H9 (cell line): ENCODE results near the gene KDM5B. TPM values are rescaled to one million over a fixed set of nuclear protein-coding genes. Genes with fewer than 3 reads are reported as not detected.

ENCODE experiments used
- DNase-seq: peaks from one replicate; pipeline ENCODE4 v3.0.0-alpha.2; 2017
- H2AFZ ChIP-seq: one replicate; pipeline ENCODE4 v1.6.1; 2013; ENCODE audit warnings: mild to moderate bottlenecking, low read length, control low read depth, moderate library complexity
- H2AK5ac ChIP-seq: 2 replicates; pipeline ENCODE4 v1.6.1; 2013; ENCODE audit warnings: low read length, control low read depth, mixed read lengths; ENCODE audit not compliant: insufficient read length
- H2BK120ac ChIP-seq: one replicate; pipeline ENCODE4 v1.6.1; 2013; ENCODE audit warnings: low read depth, mild to moderate bottlenecking, low read length, control low read depth, inconsistent platforms; ENCODE audit not compliant: poor library complexity, severe bottlenecking
- H2BK12ac ChIP-seq: 2 replicates; pipeline ENCODE4 v1.6.1; 2013; ENCODE audit warnings: low read length, control low read depth, mixed read lengths, low read depth; ENCODE audit not compliant: insufficient read length
- H2BK15ac ChIP-seq: 2 replicates; pipeline ENCODE4 v1.6.1; 2013; ENCODE audit warnings: low read depth, low read length, control low read depth
- H2BK20ac ChIP-seq: one replicate; pipeline ENCODE4 v1.6.1; 2013; ENCODE audit warnings: low read depth, mild to moderate bottlenecking, low read length, control low read depth, inconsistent platforms; ENCODE audit not compliant: poor library complexity, severe bottlenecking
- H2BK5ac ChIP-seq: 2 replicates; pipeline ENCODE4 v1.6.1; 2013; ENCODE audit warnings: low read length, control low read depth, mixed read lengths; ENCODE audit not compliant: insufficient read length
- H3K14ac ChIP-seq: 2 replicates; pipeline ENCODE4 v1.6.1; 2013; ENCODE audit warnings: low read length, control low read depth; ENCODE audit not compliant: insufficient read depth
- H3K18ac ChIP-seq: 2 replicates; pipeline ENCODE4 v1.6.1; 2013; ENCODE audit warnings: low read depth, mild to moderate bottlenecking, mixed read lengths, low read length, control low read depth; ENCODE audit not compliant: insufficient read length
- H3K23ac ChIP-seq: 2 replicates; pipeline ENCODE4 v1.6.1; 2013; ENCODE audit warnings: low read length, control low read depth, mixed read lengths, low read depth; ENCODE audit not compliant: insufficient read length
- H3K23me2 ChIP-seq: 2 replicates; pipeline ENCODE4 v1.6.1; 2013; ENCODE audit warnings: low read depth, mild to moderate bottlenecking, mixed read lengths, low read length, control low read depth; ENCODE audit not compliant: insufficient read length, poor library complexity, severe bottlenecking
- H3K27ac ChIP-seq: 2 replicates; pipeline ENCODE4 v1.5.1; 2013; ENCODE audit warnings: low read length, control low read depth, mixed read lengths, low read depth; ENCODE audit not compliant: insufficient read length
- H3K27me3 ChIP-seq: 2 replicates; pipeline ENCODE4 v1.6.1; 2013; ENCODE audit warnings: low read length, control low read depth, inconsistent platforms; ENCODE audit not compliant: insufficient read depth
- H3K4ac ChIP-seq: 2 replicates; pipeline ENCODE4 v1.6.1; 2013; ENCODE audit warnings: low read depth, mild to moderate bottlenecking, control low read depth, inconsistent platforms, low read length, moderate library complexity
- H3K4me1 ChIP-seq: 2 replicates; pipeline ENCODE4 v1.6.1; 2013; ENCODE audit warnings: low read length, control low read depth, inconsistent platforms; ENCODE audit not compliant: insufficient read depth
- H3K4me2 ChIP-seq: 2 replicates; pipeline ENCODE4 v1.6.1; 2013; ENCODE audit warnings: low read length, control low read depth, mixed read lengths; ENCODE audit not compliant: insufficient read length, insufficient read depth
- H3K56ac ChIP-seq: 2 replicates; pipeline ENCODE4 v1.6.1; 2013; ENCODE audit warnings: low read depth, mild to moderate bottlenecking, mixed read lengths, low read length, control low read depth; ENCODE audit not compliant: insufficient read length
- H3K79me1 ChIP-seq: 2 replicates; pipeline ENCODE4 v1.6.1; 2013; ENCODE audit warnings: low read depth, mild to moderate bottlenecking, moderate library complexity, low read length, control low read depth, inconsistent platforms; ENCODE audit not compliant: insufficient read depth, poor library complexity, severe bottlenecking
- H3K79me2 ChIP-seq: 2 replicates; pipeline ENCODE4 v1.6.1; 2013; ENCODE audit warnings: low read length, control low read depth, inconsistent platforms; ENCODE audit not compliant: insufficient read depth
- H3K9ac ChIP-seq: 2 replicates; pipeline ENCODE4 v1.6.1; 2013; ENCODE audit warnings: low read length, control low read depth, mixed read lengths; ENCODE audit not compliant: insufficient read length; ENCODE audit errors: extremely low read depth
- H3K9me3 ChIP-seq: one replicate; pipeline ENCODE4 v1.6.1; 2013; ENCODE audit warnings: low read depth, low read length, inconsistent platforms; ENCODE audit not compliant: control insufficient read depth
- H3T11ph ChIP-seq: one replicate; pipeline ENCODE4 v1.6.1; 2013; ENCODE audit warnings: mild to moderate bottlenecking, low read length, control low read depth, inconsistent platforms
- H4K20me1 ChIP-seq: one replicate; pipeline ENCODE4 v1.6.1; 2013; ENCODE audit not compliant: control insufficient read depth, insufficient read length, insufficient read depth
- H4K5ac ChIP-seq: 2 replicates; pipeline ENCODE4 v1.6.1; 2013; ENCODE audit warnings: low read depth, mild to moderate bottlenecking, mixed read lengths, low read length, control low read depth; ENCODE audit not compliant: insufficient read length
- H4K8ac ChIP-seq: replicated peaks from 2 replicates; pipeline ENCODE4 v1.6.1; 2013; ENCODE audit warnings: low read length, control low read depth, mixed read lengths, low read depth; ENCODE audit not compliant: insufficient read length
- H4K91ac ChIP-seq: 2 replicates; pipeline ENCODE4 v1.6.1; 2013; ENCODE audit warnings: low read depth, mild to moderate bottlenecking, moderate library complexity, mixed read lengths, low read length, control low read depth; ENCODE audit not compliant: insufficient read length
- H3K27ac Mint-ChIP-seq, 3 experiments: 2 replicates in 2 of 3; 3 replicates in 1 of 3; pipeline ENCODE4 v1.8.0; 2020 to 2021; ENCODE audit warnings: mixed read lengths in 3 of 3, mild to moderate bottlenecking in 1 of 3, moderate library complexity in 1 of 3
- H3K27me3 Mint-ChIP-seq: 2 replicates; pipeline ENCODE4 v1.8.0; 2021; ENCODE audit warnings: low read depth, mild to moderate bottlenecking, moderate library complexity, mixed read lengths
- H3K36me3 Mint-ChIP-seq, 3 experiments: 2 replicates in 2 of 3; 3 replicates in 1 of 3; pipeline ENCODE4 v1.8.0; 2020 to 2021; ENCODE audit warnings: low read depth in 3 of 3, mixed read lengths in 3 of 3; ENCODE audit not compliant: insufficient read depth in 1 of 3
- H3K4me1 Mint-ChIP-seq, 2 experiments: 2 replicates each; pipeline ENCODE4 v1.8.0; 2020; ENCODE audit warnings: mixed read lengths in 2 of 2
- H3K4me3 Mint-ChIP-seq, 2 experiments: 2 replicates in 1 of 2; 3 replicates in 1 of 2; pipeline ENCODE4 v1.8.0; 2020 to 2021; ENCODE audit warnings: mild to moderate bottlenecking in 2 of 2, mixed read lengths in 2 of 2, moderate library complexity in 1 of 2
- H3K9me3 Mint-ChIP-seq, 2 experiments: 2 replicates in 1 of 2; 3 replicates in 1 of 2; pipeline ENCODE4 v1.8.0; 2020; ENCODE audit warnings: mild to moderate bottlenecking in 2 of 2, mixed read lengths in 2 of 2, moderate library complexity in 1 of 2
- CTCF ChIP-seq: fragments of 200-600 bp; sonication (generic); conservative IDR thresholded peaks from 3 replicates; pipeline ENCODE4 v1.8.0; 2021; ENCODE audit warnings: antibody characterized with exemption, mild to moderate bottlenecking
- WGBS: extraction: QIAGEN DNeasy Blood & Tissue Kit; methylation state at CpG from one replicate; pipeline ENCODE4 v1.1.7; 2013; ENCODE audit warnings: missing lambda C conversion rate, low lambda C conversion rate, mixed read lengths; ENCODE audit not compliant: insufficient read length; ENCODE audit errors: extremely low coverage; 5-methylcytosine and 5-hydroxymethylcytosine counted together
- total RNA-seq: library from RNA; stranded (reverse); gene quantifications from 2 replicates; pipeline ENCODE4 v1.2.1, GENCODE V29; 2021

The KDM5B gene
- total RNA-seq, 1 experiment from 2014 or later, result 210 TPM

GRCh38 chr1:202703191-202703590, 105.0 kb downstream of the KDM5B start:
- H3K36me3 Mint-ChIP-seq, result no peaks in the 10 kb centered on the region; a peak in 2 of 7 replicates
- Histone ChIP-seq H3K23ac (no peak overlapping the region), H4K5ac (no peak overlapping the region), H2BK15ac (no peak overlapping the region), H3K9ac (no peak overlapping the region), H3K9me3 (no peaks in the 10 kb centered on the region), H4K91ac (no peak overlapping the region), H3K56ac (no peak overlapping the region), H2AFZ (no peak overlapping the region), H2BK20ac (no peak overlapping the region), H3K4ac (no peak overlapping the region), H3K79me1 (no peaks in the 10 kb centered on the region), H3K23me2 (no peaks in the 10 kb centered on the region), H3K27ac (no peak overlapping the region), H2BK120ac (no peak overlapping the region), H2BK12ac (no peak overlapping the region), H4K20me1 (no peaks in the 10 kb centered on the region), H3K4me1 (no peaks in the 10 kb centered on the region), H2BK5ac (no peak overlapping the region), H3K79me2 (no peaks in the 10 kb centered on the region), H3T11ph (no peak overlapping the region), H2AK5ac (no peak overlapping the region), H4K8ac (no peak overlapping the region), H3K14ac (no peak overlapping the region), H3K18ac (no peak overlapping the region), H3K27me3 (no peaks in the 10 kb centered on the region), H3K4me2 (no peak overlapping the region)
- no peak overlapping the region for H3K27ac Mint-ChIP-seq
- no peak for TF ChIP-seq CTCF
- H3K9me3 Mint-ChIP-seq, result no peaks in the 10 kb centered on the region
- no CpG with 5 or more reads among the region's 6 CpGs for WGBS
- no peak overlapping the region for H3K4me3 Mint-ChIP-seq
- peaks cover 15% of the 10 kb centered on the region for H3K27me3 Mint-ChIP-seq
- no peak for DNase-seq
- peaks cover 7 to 31% of the 10 kb centered on the region in 2 experiments; a peak in 3 of 4 replicates for H3K4me1 Mint-ChIP-seq
